Stimulated activated CD4-positive, alpha-beta T cell treated with anti-CD3 and anti-CD28 coated beads, Interleukin-1b, Interleukin-23, amount 100 ng/mL, for 1 hour (primary cell): ENCODE measurements around the gene MICAL1.
"Not testable (repeated sequence)": the region's sequence is repeated elsewhere in the genome, so short reads cannot be mapped to it uniquely, and the experiment has no call there.

Experiments
- DNase-seq, 2 donors: peaks; one replicate each; pipeline ENCODE4 v3.0.0-alpha.2; 2020; ENCODE audit warnings: low read depth in 2 of 2

MICAL1 gene

DNA sequence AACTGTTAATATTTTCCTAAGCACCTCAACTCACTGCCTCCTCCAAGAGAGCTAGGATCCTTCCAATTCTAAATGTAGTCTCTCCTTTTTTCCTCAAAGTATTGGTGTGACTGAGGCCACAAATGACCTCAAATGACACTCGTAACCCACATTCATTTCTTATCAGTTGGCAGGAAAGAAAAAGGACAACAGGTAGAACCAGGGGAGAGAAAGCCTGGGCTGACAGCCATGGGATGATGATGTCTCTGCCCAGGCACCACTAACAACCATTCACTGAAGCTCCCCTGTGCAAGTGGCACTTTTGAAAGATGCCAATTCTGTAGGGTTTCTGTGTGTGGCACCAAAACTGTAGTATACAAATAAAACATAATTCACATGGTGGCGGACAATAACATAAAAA, 20.1 kb upstream of the MICAL1 start:
- no peak for DNase-seq

DNA sequence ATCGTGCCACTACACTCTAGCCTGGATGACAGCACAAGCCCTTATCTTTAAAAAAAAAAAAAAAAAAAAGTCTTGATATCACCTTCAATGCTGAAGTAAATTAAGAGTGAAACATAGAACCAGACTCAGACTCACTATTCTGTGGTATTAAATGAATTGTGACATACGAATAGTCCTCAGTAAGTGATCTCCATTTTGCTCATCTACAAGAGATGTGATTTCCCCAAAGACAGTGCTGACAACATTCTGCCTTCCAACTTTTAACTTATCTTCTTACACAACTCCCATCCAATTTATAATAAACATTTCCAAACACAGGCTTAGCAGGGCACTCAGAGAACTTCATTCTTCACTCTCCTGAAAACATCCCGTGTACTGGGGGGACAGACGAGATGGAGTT, 19.4 kb upstream of the MICAL1 start:
- no peak for DNase-seq

DNA sequence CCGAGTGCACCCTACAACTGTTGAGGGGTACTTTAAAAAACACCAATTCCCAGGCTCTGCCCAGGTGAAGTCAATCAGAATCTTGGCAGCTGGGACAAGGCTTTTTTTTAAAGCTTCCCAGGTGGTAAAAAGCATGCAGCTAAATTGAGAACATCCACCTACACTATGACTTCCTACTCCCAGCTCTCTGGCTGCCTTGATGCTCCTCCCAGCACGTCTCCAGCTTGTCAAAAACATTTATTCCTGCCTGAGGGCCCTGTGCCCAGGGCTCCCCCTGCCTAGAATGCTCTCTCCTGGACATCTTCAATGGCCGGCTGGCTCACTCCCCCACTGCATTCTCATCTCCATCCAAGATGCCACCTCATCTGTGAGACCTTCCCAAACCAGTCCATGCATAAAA, 17.5 kb upstream of the MICAL1 start:
- no peak for DNase-seq

DNA sequence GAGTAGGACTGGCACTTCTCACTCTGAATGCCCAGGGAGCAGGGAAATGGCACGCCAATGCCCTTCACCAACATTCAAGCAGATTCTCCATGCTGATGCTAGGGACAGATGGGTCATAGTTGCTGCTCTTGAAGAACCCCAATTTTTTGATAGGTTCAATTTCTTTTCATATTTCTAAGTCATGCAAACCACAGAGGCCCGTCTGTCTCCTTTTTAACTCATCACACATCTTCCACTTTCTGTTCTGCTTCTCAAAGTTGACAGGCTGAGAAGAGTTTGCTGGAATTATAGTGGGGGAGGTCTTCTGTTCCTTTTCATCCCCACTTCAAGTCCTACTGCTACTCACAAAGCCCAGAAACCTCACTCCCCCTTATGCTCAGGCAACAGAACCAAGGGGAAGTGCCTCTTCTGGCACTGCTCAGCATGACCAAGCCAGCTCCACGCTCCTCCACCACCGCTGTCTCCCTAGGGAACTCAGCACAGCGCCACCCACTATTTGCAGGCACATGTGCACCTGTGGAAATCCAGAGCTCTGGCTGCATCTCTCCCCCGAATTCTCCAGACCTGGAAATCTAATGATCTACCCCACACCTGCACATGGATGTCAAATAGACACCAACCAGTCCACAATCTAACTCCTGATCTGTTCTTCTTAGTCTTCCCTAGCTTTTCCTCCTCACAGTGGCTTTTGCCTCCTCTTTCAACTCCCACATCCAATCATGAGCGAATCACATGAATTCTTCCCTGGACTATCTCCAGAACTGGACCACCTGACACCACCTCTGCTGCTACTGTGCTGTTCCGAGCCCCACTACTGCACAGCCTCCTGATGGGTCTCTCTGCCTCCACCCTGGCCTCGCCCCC, 16.8 kb upstream of the MICAL1 start:
- no peak for DNase-seq

DNA sequence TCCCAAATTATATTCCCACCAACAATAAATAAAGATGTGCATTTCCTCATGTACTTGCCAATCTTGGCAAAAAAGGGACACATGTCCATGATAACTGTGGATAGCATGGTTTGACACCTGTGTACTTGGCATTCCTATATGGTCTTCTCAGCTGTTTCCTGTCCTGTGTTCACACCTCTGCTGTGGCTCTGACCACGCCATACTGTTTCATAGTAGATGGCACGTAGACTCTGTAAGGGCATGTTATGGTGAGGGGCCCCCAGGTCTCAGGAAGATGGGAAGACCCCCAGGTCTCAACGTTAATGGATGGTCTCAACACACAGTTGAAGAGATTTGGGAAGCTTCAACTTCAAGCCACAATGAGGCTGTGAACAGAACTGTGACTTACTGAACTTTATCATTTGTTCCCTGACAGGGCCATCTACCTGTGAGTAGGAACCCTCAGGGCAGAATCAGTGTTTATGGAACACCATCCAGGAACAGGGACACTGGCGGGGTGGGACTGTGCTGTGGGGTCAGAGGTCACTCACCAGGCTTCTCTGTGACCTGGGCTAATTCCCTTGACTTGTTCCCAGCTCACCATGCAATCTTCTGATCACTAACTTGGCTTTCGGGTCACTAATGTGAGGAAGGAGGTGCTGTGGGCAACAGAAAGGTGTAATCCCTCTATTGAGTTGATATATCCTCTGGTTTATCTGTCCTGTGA, 15.7 kb upstream of the MICAL1 start:
- DNase-seq: no peak

DNA sequence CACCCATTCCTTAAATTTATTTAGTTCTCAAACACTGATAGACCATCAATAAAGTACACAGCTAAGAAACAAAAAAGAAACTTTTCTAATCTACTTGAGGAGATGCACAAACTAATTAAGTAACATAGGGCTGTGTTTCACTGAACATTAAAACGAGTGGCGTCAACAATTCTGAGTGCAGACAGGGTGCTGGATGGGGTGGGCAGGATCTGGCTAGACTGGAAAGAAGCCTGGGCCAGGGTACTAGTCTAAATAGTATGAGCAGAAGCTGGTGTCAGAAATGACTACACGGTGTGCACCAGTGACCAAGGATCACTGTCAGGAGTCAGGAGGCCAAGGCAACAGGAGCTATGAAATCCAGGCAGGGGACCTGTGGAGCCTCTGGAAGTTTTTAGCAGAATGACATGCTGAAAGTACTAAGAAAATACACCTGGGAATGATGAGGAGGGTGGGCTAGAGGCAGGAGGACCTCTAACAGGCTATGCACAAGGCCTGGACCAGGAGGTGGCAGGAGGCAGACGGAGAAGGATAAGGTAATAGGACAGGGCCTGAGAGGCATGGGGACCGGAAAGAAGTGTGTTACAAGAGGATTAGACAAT, 14.1 kb upstream of the MICAL1 start:
- DNase-seq: no peak

DNA sequence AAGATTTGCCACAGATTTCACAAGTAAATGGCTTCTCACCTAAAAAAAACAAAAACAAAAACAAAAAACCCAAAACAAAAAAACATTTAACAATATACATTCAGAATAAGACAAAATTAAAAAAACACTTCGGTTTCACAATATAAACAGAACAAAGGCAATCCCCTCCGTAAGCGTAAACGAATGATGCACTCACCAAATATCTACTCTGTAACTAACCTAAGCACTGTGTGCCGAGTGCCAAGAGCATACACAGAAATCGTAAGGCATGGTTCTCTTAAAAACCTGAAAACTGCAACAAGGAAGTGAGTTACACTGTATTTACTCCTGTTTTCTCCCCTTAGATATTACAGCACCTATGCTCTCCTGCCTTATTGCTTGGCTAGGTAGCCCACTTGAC, 12.1 kb upstream of the MICAL1 start:
- DNase-seq: no peak

DNA sequence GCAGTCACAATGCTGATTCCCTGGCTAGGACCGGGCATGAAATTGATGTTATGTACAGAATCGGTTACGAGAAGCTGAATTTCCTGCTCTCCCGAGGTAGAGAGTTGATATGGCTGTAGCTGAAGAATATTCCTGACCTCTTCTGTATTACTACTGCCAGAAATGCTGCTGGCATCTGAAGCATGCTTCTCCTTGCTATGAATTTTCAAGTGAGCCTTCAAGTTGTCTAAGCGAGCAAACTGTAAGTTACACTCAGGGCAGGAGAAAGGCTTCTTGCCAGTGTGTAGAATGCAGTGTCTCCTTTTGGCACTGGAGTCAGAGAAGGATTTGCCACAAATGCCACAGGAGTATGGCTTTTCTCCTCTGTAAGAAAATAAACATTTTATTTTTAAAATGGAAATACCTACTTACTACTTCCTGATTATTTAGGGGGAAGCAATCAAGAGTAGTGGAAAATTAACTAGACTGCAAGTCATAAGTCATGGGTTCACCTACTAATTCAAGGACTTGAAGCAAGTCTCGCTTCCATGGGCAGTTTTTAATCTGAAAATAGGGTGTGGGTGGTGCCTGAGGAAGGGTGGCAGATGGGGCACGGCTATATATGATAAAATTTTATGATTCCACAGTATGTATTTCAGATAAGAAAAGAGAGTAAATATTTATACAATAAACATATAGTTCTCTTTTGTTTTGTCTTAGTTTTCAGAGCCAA, 10.8 kb upstream of the MICAL1 start:
- DNase-seq: no peak

DNA sequence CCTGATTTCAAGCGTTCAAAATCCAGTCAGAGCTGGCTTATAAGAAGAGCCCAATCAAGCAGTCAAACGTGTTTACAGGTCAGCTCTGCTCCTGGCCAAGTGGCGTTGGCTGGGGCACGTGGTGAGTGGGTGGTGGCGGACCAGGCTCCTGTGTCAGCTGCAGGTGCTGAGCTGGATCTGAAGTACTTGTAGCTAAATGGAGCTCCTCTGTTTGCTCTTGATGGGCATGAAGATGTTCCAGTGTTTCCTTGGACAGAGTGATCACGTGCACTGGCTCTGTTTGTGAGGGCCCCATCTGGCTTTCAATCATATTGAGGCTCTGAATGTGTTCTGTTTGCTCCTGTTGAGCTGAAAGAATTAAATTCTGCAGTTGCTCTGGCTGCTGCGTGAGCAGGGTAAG, 10.2 kb upstream of the MICAL1 start:
- DNase-seq: no peak

DNA sequence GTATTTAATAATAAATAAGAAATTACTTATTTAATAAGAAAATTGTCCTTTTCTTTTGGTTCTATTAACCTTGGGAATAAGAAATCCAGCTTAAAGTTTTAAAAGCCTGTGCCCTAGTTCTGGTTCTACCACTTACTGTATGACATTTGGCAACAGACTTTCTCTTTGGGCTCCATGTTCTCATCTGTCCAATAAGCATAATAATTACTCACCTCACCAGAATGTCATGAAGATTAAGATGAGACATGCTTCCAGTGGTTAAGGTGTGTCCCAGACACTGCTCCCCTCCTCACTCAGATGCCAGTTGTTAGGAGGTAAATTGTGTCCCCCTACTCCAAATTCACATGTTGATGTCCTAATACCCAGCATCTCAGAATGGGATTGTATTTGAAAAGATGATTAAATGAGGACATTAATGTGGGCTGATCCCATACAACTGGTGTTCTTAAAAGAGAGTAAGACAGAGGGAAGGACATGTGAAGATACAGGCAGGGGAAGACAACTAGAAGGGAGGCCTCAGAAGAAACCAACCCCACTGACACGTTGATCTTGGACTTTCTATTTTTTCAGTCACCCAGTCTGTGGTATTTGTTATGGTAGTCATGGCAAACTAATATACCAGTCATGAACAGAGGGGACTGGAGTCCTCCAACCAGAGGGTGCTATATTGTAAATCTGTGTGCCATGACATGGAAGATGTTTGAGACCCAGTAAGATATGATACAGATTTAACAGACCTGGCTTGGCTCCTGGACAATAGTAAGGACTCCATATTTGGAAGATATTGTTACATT, 6.4 kb upstream of the MICAL1 start:
- no peak for DNase-seq

DNA sequence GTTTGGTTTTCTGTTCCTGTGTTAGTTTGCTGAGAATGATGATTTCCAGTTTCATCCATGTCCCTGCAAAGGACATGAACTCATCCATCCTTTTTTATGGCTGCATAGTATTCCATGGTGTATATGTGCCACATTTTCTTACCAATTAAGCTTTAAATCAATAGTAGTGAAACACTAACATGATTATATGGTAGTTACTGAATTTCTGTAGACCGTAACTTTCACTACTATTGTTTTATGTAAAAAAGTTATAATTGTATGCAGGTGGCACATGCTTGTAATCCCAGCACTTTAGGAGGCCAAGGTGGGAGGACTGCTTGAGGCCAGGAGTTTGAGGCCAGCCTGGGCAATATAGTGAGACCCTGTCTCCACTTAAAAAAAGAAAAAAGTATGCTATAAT, 5.6 kb upstream of the MICAL1 start:
- DNase-seq: not testable (repeated sequence)

DNA sequence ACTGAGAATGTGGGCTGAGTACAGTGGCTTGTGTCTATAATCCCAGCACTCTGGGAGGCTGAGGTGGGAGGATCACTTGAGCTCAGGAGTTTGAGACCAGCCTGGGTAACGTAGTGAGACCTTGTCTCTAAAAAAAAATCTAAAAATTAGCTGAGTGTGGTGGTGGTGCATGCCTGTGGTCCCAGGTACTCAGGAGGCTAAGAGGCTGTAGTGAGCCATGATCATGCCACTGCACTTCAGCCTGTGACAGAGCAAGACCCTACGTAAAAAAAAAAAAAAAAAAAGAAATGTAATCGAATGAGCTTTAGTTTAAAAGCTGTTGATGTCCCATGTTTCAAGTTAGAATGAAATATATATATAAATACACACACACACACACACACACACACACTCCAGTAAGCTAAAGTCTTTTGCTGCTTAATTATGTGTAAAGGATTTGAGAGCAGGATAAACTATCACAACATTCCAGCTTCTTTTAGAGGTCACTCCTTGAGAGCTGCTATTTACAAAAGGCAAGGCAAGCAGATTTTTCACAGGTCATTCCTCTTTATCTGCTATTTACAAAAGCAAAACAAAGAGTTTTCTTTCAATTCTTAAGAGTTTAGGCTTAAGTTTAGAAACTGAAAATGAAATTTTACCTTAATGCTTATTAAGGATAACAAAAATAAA, 4.7 kb upstream of the MICAL1 start:
- DNase-seq: no peak

DNA sequence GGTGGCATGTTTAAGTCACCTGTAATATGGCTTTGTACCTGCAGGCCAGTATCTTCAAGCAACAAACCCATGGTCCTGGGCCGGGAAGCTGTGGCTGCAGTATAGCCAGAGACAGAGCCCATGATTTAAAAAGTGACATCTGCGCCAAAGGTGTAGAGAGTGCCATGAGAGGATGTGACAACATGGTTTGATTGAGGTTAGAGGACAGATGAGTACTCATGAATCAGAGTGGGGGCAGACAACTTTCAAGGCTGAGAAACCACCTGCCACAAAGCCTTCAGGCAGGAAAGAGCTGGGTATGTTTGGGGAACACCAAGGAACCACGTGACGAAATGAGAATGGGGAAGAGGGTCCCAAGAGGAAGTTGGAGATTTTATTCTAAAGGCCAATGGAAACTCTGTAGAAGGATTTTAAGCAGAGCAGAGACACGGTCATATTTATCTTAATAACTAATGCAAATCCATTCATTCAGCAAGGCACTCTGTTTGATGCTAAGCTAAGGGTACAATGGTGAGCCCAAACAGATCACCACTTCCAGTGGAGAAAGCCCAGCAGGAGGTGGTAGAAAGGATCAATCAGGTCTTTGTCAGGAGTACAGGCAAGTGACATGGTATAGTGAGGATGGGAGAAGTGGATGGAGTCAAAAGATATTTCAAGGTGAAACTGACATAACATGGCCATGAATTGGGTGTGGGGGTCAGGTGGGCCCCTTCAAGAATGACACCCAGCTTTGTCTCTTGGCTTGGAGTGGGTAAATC, 3.4 kb upstream of the MICAL1 start:
- no peak for DNase-seq

DNA sequence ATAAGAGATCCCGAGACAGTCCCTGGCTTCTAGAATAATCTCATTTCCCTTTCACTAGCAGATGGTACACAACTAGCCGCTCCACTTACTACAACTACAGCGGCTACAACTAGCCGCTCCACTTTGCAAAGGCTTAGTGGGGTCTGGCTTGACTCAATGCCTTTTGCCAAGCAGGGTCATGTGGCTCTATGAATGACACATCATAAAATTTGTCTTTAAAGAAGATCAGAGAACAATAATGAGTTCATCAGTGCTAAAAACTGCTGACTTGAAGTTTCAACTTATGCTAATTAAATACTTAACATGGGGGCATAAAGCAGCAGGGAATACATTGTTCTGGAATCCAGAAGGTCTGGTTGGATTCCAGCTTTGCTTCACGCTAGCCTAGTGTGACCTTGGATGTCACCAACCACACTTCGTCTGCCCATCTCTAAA, 2.0 kb upstream of the MICAL1 start:
- DNase-seq: no peak

DNA sequence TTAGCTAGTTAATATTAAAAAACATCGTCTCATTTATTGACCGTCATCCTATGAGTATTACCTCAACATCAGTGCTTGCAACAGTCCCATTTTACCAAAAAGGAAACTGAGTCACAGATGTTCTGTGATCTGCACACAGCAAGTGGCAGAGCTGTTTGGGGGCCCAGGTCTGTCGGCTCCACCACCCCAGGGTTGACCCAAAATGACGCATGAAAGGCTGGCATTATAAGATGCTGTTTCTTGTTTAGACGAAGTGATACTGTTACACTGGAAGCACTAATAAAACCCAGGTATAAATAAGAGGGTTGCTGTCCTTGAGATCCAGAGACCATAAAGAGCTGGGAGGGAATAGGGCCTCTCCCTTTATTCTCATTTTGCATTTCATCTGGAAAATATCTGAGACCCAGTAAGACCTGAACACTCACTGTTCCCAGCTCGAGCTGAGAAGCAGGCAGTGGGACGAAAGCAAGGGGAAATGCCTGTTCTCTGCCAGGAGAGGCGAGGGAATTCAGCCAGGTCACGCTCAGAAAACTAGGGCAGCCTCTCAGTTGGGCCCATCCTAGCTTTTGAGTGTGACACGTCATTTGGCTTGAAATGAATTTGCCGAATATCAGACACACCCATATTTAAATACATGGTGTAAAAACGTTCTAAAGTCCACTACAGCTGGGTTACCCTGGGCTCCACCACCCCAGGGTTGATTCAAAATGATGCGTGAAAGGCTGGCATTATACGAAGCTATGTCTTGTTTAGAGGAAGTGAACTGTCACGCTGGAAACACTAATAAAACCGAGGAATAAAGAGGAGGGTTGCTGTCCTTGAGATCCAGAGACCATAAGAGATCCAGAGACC, 1.4 kb upstream of the MICAL1 start:
- no peak for DNase-seq

DNA sequence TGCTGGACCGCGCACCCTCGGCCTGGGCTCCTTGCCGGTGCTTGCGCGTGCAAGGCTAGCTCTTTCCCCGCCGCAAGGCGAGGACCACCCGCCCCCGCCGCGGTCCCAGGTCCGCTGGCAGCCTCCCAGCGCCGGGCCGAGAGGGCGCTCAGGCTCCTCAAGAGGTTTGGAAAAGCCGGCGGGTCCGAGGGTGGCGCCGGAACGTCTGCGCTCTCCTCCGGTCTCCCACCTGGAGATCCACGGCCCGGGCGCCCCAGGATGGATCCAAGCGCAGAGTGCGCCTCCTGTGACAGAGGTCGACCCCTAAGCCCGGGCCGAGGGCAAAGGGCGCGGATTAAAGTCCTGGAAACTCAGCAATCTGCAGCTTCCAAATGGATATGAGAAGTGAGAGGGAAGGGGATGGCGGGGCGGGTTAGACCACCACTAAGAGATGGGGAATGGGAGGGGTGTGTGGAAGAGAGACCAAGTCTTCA, 575 bp upstream of the MICAL1 start:
- DNase-seq: no peak

DNA sequence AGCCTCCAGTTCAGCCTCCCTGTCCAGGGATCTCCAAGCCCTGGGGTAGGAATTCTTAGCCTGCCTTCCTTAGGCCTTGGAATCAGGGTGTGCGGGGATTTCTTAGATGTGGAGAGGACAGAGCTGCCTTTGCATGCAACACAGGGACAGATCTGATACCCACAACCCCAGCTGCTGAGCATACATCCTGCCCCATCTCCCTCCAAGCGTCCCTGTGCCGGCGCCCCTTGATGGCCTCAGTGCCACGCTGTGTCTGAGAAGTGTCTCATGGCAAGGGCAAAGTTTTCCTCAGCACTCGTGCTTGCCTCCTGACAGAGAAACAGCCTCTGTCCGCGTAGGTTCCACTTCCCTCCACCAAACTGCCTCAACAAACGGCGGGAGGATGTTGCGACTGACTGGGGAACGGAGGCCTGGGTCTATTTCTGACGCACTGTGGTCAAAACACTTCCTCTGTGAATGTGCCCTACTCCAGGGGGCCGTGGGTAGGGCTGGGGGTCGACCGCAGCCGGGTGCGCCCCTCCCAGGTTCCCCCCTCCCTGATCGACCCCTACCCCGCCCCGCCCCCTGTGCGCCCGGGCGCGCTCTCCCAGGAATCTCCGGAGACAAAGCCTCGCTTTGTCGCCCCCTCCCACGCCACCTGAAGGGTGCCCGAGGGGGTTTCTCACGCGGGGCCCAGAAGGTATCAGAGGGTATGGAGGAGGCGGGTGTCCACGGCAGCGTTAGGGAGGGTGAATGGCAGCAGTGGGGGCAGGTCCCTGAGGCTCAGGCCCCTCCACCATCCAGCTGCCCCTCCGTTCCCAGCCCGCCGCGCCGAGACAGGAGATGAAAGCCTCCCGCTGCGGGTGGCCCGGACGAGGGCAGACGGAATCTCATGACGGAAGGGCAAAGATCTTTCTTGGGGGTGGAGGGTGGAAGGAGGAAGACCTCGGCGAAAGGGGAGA, 806 bp downstream of the MICAL1 start:
- peak in 1 of 2 donors; percentile 38 for DNase-seq
